ENCODE results near the gene TRPV4. TPM values are rescaled to one million over a fixed set of nuclear protein-coding genes. Genes with fewer than 3 reads are reported as not detected.

Gene TRPV4
- total and polyA plus RNA-seq, 2 donors (not counting 3 experiments of a cell fraction or from before 2014, with no cell fraction given), result 8.8 to 22.3 TPM

GRCh38 chr12:109756457-109756856, 76.7 kb downstream of the TRPV4 start:
- no peak for TF ChIP-seq CTCF (IDR thresholded peaks at IDR 0.05; ENCODE audit: extremely low read depth in 1 of 2, insufficient read depth in 1 of 2, low read depth in 1 of 2, low read length in 2 of 2)
- TF ChIP-seq POLR2AphosphoS5 (IDR thresholded peaks at IDR 0.05; ENCODE audit: insufficient read depth, low read depth, low read length), result no peak
- TF ChIP-seq, protein P1, sequence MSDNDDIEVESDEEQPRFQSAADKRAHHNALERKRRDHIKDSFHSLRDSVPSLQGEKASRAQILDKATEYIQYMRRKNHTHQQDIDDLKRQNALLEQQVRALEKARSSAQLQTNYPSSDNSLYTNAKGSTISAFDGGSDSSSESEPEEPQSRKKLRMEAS (IDR thresholded peaks at IDR 0.05; ENCODE audit: insufficient read depth, insufficient read length), result no peak
- no peak for TF ChIP-seq EZH2 (IDR thresholded peaks at IDR 0.05; ENCODE audit: borderline replicate concordance, low read depth, low read length, severe bottlenecking)
- no peak for TF ChIP-seq JUN (IDR thresholded peaks at IDR 0.05; ENCODE audit: borderline replicate concordance, insufficient read depth, insufficient read length, low read depth)
- TF ChIP-seq MYC (IDR thresholded peaks at IDR 0.05; ENCODE audit: low read depth, low read length), result no peak
- no peak for TF ChIP-seq GATA2 (IDR thresholded peaks at IDR 0.05; ENCODE audit: insufficient read depth, insufficient read length, low read depth, low read length)
- no peak for TF ChIP-seq POLR2A (IDR thresholded peaks at IDR 0.05; ENCODE audit: low read depth, low read length)
- no peak for TF ChIP-seq FOS (IDR thresholded peaks at IDR 0.05; ENCODE audit: borderline replicate concordance, insufficient read depth, low read length)
- DNase-seq (ENCODE audit: low read depth, low spot score), result no peak
- Histone ChIP-seq H3K4me3 (replicated peaks in 1 of 3; ENCODE audit: insufficient read depth in 1 of 3, low read depth in 1 of 3, low read length in 3 of 3) (no peak overlapping the region), H3K9me3 (replicated peaks; ENCODE audit: control insufficient read depth, insufficient read depth, low read length) (no peaks in the 10 kb centered on the region), H3K9ac (replicated peaks; ENCODE audit: extremely low read depth, insufficient read depth, low read length) (no peak overlapping the region), H4K20me1 (replicated peaks; ENCODE audit: control insufficient read depth, extremely low read depth, insufficient read depth, low read length) (no peaks in the 10 kb centered on the region), H3K9me1 (replicated peaks; ENCODE audit: control insufficient read depth, extremely low read depth, insufficient read depth, low read length) (no peaks in the 10 kb centered on the region), H2AFZ (ENCODE audit: low read depth, low read length) (no peak overlapping the region), H3K79me2 (ENCODE audit: control insufficient read depth, insufficient read depth, low read length) (no peaks in the 10 kb centered on the region), H3K27me3 (ENCODE audit: control insufficient read depth in 2 of 2, insufficient read depth in 2 of 2, low read length in 2 of 2) (no peaks in the 10 kb centered on the region), H3K36me3 (ENCODE audit: control insufficient read depth in 2 of 2, extremely low read depth in 1 of 2, insufficient read depth in 2 of 2, low read length in 2 of 2) (no peaks in the 10 kb centered on the region), H3K4me1 (ENCODE audit: control insufficient read depth, extremely low read depth, insufficient read depth, low read length) (no peaks in the 10 kb centered on the region), H3K4me2 (ENCODE audit: insufficient read depth, low read length) (no peak overlapping the region), H3K27ac (ENCODE audit: insufficient read depth, low read depth, low read length) (no peak overlapping the region)
- dilution Hi-C loops (cut with MboI; ENCODE audit: extremely low pct_ligation_motif_present, low sequenced_read_pairs), result no loop called here
- ChIA-PET CTCF (no interaction called here), POLR2A (no interaction called here)
- no peak for FAIRE-seq
- no TSS peak for BruUV-seq (replicated peaks)
- intact Hi-C loops (cut with micrococcal nuclease), result no loop called here

Data from endothelial cell of umbilical vein (primary cell).